NCI-H1417 treated with DMSO at 0.1 percent for 48 hours (cell line): ENCODE data around the gene HS2ST1.
"Not testable (repeated sequence)": the region's sequence is repeated elsewhere in the genome, so short reads cannot be mapped to it uniquely, and the experiment has no call there.

Source experiments
- DNase-seq: peaks from one replicate; lab custom pipeline; 2025; lab: John Stamatoyannopoulos, UW

HS2ST1 gene

DNA sequence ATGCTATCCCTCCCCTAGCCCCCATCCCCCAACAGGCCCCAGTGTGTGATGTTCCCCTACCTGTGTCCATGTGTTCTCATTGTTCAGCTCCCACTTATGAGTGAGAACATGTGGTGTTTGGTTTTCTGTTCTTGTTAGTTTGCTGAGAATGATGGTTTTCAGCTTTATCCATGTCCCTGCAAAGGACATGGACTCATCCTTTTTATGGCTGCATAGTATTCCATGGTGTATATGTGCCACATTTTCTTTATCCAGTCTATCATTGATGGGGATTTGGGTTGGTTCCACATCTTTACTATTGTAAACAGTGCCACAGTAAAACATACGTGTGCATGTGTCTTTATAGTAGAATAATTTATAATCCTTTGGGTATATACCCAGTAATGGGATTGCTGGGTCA lies 152.3 kb downstream of the HS2ST1 start:
- not testable (repeated sequence) for DNase-seq

DNA sequence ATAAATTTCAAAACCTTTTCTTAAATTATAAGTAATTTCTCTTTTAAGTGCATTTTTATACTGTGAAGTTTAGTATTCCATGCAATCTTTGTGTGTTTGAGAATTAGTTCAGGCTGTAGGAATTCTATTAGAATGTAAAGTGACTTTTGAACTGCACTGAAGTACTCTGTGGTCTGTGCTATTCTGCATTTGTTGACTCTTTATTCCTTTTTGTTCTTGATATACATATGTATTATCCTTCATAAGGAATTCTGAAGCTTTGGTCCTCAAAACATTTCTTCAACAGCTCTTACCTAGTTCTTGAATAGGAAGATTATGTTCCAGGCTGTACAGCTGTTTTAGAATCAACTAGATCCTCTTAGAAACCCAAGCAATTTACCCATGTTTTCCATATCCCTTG lies 158.0 kb downstream of the HS2ST1 start:
- DNase-seq = no peak

DNA sequence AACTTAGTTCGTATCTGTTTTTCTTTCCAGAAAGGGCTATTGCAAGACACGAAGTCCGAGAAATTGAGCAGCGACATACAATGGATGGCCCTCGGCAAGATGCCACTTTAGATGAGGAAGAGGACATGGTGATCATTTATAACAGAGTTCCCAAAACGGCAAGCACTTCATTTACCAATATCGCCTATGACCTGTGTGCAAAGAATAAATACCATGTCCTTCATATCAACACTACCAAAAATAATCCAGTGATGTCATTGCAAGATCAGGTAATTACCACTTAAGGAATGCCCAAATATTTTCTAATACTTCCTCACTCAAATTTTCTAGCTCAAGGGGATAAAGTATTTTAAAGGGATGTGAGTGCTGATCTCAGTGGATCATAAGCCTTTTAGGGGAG lies 158.5 kb downstream of the HS2ST1 start:
- DNase-seq = no peak

DNA sequence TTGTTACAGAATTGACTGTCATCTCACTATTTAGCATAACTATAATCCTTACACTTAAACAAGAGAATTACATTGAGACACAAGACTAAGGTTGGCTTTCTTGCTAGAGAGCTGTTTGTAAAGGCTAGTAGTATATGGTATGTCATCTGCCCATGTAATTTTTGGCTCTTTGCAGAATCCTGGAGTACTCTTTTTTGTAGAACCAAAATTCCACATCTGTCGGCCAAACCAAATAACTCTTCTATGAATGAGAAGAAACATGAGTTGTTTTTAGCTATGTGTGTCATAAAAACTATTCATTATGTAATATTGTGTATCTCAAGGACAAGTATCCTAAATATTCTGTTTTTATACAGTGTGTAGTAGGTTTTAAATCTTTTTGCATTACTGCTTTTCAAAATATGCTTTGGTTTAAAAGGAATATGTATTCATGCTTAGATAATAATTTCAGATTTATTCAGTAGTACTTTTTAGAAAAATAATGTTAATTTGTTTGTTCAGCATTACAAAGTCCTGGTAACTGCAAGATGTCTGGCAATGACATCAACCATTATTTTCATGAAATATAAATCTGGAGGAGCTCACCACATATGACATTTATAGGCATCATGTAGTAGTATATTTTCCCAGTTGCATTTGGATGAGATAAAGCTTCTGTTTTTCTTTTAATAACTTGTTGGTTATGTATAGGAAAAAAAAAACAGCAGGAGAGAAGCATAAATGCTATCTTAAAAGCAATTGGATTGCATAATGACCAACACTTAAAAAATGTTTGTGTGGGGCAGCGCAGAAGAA lies 159.8 kb downstream of the HS2ST1 start:
- no peak for DNase-seq

DNA sequence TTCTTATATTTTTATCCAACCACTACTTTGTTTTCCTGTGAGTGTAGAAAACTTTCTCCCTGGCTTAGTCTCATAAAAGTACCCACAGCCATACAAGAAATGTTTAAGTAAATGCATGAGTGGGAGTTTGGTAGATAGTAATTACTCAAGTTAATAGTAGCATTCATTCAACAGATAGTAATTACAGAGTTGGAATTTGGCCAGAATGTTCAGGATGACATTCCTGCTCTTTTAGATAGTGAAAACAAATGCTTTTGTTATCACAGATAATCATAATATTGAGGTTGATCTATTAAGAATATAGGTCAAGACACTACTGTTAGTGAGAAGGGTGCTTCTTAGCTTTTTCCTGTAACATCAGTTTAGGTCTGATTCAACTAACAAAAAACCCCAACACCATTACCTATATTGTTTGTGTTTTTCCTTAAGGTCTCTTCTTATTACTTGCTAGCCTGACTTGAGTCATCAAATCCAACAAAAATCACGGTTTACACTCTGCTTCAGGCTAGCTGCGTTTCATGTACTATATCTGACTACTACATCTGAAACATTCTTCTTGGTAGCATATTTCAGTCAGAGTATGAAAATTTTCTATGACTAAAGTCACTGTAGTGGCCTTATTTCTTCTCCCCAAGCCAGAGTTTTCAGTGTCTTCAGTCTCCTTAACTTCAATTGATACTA lies 163.7 kb downstream of the HS2ST1 start:
- DNase-seq = no peak

DNA sequence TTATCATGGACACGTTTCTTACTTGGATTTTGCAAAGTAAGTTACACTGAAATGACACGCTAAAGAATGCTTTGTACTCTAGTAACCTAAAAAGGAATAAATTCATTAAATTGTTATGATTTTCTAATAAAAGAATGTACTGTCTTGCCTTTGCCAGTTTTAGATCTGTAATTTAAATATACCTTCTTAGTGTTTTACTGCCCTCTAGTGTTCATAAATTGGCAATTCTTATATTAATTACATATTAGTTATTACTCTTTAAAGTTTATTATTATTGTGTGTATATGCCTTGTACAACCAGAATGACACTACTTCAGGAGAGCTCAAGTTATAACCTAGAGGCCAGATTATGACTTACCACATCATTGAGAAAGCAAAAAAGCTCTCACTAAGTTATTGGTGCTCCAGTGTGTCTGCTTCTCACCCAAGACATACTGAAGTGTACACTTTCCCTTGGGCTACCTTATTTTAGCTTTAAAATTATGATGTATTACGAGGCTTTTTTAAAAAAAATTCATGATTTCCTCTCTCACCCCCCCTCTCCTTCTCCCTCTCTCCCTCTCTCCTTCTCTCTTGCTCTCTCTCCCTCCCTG lies 169.9 kb downstream of the HS2ST1 start:
- peak; percentile 5 for DNase-seq

DNA sequence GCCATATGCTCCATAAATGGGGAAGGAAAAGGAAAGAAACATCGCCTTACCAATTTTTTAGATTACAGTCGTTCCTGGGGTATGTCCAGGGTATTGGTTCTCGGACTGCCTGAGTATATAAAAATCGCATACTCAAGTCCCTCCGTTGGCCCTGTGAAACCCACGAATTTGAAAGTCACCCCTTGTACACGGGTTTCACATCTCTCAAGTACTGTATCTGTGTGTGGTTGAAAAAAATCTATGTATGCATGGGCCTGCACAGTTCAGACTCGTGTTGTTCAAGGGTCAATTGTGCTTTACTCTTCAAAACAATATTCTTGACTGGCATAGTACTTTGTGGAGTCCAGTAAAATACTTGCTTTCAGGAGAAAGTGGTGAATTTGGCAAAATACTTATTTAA lies 171.7 kb downstream of the HS2ST1 start:
- DNase-seq = no peak

DNA sequence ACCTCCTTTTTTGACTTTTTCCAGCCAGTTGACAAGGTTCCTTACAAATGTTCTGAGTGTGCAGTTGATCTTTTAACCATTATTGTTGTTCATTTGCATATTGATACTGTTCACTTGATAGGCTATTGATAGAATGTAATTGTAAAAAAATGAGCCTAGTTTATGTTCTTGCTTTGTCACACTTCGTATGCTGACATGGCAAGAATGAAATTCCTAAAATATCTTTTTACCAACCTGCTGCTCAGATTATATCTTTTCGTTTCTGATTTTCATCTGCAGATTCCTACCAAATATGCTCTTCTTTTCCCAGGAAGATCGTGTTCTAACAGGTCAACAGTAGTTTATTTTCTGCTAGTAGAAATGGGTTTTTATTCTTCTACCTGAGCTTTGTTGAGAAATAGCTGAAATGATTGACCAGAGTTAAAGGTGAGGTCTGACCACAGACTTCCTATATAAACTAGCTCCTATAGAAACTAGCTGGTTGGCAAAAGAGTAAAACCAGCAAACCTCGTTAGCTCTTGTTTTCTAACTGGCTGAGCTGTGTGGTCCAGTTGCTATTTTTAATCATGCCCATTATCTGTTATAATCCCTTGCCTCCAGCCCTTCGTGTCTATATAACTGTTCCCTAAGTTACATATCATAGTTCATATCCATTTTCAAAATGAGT lies 174.8 kb downstream of the HS2ST1 start:
- DNase-seq = no peak

DNA sequence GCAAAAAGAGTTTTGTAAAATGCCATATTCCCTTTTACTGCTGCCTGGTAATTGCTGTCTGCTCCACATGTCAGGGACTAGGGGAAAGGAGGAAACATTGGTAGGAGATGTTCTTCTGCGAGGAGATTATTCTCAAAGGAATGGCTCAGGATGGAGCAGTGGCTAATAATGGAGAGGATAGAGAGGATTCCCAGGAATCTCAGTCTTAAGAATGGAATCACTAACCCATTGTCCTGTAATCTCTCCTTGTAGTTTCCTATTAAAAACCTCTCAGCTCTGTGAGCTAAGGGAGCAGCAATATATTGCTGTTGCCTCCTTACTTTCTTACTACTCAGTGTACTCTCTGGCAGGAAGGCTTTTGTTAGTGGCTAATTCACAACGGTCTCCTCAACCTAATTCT lies 175.4 kb downstream of the HS2ST1 start:
- no peak for DNase-seq

DNA sequence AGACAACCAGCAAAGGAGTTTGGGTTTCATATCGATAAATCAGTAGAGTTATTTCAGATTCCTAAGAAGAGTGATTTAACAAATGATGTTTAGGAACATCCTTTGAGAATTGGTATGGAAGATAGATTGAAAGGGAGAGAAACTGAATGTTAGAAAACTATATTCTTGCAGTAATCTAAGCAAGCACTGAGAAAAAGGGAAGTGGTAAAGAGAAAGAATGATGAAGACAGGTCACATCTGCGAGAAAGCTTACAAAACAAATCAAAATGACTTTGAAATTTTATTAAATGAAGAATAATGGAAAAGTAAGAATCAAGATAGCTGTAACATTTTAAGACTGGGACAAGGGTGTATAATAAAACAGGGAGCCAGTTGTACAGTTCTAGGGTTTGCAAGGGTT lies 177.0 kb downstream of the HS2ST1 start:
- no peak for DNase-seq

DNA sequence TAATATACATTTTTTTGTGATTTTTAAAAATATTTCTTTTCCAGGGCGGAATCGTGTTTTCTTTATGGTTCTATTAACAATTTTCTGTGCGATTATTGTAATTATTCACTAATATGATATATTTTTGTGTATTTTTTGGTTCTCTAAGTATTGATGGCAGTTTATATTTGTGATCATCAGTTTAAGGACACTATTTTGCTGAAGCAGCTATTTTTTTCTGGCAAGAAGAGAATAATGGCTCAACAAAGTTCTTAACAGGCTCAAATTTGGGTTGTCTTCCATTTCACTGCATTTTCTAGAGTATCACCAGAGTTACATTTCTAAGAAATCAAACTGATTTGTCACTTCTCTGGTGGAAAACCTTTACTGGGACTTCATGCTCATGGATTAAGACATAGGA lies 178.4 kb downstream of the HS2ST1 start:
- no peak for DNase-seq

DNA sequence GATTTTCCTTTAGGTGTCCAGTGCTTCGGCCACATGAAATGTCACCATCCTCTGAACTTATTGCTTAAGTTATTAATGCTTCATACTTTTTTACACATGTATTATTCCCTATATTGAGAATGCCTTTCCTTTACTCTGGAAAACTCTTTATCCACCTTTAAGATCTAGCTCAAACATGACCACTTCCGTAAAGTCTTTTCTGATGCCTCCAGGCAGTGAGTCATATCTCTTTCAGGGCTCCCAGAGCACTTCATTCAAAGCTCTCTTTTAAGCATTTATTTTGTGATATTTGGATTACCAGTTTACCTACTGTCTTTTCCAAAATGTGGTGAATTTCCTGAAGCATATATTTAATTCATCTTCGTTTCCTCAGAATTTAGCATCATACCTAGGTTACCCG lies 178.9 kb downstream of the HS2ST1 start:
- no peak for DNase-seq

DNA sequence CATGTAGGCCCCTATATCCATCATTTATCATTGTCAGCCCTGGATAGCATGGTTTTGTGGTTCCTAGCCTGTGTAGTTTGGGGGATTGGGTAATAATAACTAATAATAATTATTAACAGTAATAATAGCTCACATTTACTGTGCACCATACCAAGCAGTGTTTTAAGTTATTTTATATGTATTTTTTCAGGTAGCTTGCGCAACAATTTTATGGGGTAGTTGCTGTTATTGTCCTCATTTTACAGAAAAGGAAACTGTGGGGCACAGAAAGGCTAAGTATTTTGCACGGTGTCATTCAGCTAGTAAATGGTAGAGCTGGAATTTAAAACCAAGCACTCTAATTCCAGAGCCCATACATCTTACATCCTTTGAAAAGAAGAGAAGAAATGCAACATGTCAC lies 179.8 kb downstream of the HS2ST1 start:
- no peak for DNase-seq

DNA sequence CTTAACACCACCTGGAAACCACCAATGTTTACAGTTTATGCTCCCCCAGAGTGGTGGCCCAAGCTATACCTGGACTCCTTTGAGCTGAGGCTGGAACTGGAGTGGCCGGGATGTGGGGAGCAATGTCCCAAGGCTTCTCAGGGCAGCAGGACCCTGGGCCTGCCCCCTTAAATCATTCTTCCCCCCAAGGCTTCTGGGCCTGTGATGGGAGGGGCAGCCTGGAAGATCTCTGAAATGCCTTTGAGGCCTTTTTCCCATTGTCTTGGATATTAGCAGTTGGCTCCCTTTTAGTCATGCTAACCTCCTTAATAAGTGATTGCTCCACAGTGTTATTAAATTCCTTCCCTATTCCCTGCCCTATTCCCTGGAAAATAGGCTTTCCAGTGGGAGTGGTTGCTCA lies 185.8 kb downstream of the HS2ST1 start:
- DNase-seq = no peak

DNA sequence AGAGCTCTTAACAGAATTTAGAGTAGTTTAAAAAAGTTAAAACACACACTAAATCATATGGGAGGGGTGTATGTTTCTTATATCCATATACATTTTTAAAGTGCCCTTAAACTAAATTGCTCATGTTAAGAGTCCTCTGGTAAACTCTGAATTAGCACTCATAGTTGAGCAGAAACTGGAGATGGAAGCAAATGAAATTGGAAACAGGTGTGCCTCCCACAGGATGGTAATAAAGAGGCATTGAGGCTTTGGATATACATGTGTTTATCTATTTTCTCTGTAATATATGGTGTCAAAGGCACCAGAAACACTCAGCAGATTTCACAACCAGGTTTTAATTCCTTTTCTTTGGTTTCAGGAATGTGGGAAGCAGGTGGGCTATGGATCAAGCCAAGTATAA lies 188.6 kb downstream of the HS2ST1 start:
- DNase-seq = no peak

DNA sequence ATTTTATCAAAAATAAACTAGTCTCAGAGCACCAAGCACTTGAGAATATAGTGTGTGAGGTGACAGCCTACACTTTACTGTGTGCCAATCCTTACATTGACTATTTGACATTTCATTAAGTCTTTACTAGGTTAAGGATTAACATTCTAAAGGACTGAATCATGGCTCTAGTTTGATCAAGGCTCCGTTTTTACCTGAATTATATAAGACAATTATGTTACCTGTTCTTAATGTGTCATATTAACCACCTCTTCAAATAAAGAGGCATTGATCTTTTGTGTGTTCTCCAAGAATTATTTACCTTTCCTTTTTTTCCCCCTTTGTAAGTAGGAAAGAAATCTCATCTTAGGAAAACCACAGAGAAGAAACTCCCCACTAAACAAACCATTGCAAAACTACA lies 189.7 kb downstream of the HS2ST1 start:
- DNase-seq = no peak

DNA sequence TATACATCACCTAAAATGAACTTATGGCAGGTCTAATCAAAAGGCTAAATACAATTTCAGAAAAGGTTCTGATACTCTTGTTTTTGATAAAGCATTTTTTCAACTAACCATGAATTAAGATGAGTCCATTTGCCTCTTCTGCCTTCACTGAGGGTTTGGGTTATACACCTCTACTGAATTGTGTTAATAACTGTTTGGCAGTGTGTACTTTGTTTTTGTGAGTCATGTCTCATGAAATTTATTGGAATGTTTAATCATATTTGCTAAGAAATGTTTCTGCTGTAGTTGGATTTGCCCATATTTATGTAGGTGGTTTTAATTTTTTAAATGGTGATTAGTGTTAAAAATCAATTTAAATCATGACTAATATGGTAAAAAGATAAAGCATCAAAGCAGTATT lies 190.5 kb downstream of the HS2ST1 start:
- DNase-seq = no peak

DNA sequence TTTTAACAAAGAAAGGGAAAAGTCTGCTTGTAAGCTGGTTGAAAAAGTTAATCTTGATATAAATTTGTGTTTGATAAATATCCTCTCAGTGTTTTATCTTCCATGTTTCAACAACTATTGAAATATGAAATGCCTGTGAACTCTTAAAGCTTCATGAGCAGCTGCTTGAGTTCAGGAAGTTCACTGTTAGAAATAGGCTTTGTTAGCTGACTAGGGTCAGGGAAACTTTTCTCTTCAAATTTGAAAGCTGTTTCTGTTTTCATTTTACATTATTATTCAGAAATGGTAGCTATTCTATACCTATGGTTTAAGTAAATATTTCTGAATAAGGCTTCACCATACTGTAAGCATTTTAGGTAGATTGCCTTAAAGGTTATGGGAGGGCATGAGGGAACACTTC lies 191.7 kb downstream of the HS2ST1 start:
- no peak for DNase-seq

DNA sequence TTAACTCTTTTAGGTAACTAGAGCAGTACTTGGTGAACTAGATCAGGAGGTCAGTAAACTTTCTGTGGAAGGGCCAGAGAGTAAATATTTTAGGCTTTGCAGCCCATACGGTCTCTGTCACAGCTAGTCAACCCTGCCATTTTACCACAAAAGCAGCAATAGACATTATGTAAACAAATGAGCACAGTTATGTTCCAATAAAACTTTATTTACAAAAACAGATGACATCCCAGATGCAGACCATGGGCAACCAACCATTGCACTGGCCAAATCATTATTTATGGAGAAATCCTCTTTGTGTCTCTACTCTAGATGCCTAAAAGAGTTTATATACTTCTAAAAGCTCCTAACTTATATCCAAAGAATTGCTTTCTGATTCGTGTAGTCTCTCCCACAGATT lies 192.4 kb downstream of the HS2ST1 start:
- no peak for DNase-seq

DNA sequence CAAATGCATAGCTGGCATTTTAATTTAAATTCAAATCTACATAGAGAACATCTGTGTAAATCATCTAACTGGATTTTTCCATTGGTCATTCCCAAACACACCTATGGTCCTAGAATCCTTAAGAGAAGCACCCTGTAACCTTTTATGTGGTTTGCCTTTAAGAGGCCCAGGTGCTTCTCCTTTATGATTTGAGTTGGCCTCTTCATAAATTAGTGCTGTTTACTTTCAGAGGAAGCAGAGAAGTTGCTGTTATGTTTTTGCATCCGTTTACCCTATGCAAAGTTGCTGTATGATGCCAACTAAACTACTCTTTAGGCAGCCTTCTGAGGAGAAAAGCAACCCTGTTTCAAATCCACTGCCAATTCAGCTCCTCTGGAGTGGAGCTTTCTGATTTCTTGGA lies 193.8 kb downstream of the HS2ST1 start:
- no peak for DNase-seq

DNA sequence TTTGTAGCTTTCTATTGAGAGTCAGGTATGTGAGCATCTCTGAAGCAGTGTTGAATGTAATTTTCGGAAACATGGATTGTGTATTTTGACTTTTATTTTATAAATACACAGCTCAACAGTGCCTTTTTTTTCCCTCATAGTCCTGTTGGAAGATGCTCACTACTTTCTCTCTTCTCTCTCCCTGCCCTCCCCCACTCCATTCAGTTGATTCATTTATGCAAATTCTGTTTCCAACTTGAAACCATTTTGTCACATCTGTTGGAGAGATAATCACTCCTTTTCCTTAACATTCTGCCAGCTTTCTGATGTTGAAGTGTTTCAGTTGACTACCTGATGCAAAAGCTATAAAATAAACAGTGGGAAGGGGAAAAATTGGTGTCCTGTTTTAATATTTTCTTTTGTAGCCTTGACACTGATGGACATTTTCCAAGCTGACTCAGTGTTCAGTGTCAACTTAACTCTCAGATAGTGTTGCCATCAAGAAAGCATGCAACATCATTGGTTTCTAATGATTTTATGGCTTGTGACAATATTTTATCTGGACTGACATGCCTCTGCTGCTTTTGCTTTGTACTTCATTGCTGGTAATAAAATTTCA lies 194.5 kb downstream of the HS2ST1 start:
- no peak for DNase-seq

DNA sequence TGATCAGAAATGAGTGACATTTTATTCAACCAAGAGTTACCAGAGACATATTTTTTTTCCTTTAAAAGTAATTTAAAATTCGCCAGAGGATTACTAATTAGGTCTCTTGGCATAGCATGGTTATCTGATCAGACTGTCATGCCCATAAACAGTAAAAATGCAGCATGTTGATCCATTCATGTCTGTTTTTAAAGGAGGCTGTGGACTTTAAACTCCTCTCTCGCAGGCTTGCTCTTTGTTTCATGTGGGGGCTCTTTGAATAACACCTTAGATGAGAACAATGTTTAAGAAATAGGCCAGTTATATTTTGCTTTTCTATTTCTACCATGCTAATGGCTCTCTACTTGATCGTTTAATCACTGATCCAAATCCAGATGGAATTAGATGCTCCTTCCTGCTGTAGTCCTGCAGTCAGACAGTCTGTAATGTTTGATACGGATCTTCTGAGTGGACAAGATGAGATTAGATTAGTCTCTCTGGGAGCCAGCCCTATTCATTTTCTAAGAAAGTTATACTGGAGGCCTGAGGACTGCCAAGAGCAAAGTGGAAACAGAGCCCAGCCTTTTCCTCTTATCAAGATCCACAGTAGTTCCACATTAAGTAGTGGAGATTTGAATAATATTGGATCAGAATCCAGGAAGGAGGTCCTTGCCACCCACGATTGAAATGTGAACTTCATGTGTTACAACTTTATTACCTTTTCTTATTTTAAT lies 197.4 kb downstream of the HS2ST1 start:
- DNase-seq = no peak
